HG03103 (cell line): ENCODE data around the gene ADGRA1.

ENCODE experiments used
- ATAC-seq: cut with Tn5 transposase; IDR thresholded peaks from one replicate; pipeline ENCODE4 v1.9.1; 2021; ENCODE audit warnings: low read depth; ENCODE audit not compliant: unreplicated experiment

The ADGRA1 gene

DNA sequence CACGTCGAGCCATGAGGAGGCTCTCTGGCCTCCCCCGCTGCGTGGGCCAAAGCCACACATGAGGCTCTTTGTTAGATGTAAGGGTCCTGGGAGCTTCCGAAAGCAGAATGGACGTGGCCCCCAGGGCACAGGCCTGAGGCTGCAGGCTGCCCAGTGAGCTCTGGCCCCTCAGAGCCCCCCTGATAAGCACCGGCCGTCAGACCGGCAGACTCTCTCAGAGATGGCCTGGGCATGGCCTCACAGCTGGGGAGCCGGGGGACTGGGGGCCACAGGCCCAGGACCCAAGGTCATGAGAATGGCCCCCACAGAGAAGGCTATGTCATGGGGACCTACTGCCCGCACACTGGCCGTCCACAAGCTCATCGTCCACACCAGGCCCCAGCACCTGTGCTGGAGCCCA lies 31.7 kb upstream of the ADGRA1 start:
- ATAC-seq = no peak

DNA sequence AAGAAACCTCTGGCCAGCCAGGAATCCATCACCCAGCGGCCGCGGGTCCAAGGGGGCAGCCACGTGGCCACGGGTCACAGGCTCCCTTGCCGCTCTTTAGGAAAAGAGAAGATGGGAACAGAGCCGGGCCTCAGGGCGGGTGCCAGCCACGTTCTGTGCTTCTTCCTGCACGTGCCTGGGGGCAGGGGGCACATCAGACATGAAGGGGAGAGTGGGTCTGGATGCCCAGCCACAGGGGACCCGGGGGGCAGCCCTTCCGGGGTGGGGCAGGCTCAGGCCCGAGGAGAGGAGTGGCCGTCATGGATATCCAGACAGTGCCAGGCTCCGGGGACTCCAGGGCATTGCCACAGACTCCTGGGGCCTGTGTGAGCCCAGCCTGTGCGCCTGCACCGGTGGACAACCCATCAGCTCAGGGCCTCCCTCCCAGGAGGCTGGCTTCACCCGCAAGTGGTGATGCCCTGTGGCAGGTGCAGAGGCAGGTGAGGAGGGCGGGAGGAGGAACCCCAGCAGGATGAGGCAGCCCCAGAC lies 31.0 kb upstream of the ADGRA1 start:
- ATAC-seq = no peak

DNA sequence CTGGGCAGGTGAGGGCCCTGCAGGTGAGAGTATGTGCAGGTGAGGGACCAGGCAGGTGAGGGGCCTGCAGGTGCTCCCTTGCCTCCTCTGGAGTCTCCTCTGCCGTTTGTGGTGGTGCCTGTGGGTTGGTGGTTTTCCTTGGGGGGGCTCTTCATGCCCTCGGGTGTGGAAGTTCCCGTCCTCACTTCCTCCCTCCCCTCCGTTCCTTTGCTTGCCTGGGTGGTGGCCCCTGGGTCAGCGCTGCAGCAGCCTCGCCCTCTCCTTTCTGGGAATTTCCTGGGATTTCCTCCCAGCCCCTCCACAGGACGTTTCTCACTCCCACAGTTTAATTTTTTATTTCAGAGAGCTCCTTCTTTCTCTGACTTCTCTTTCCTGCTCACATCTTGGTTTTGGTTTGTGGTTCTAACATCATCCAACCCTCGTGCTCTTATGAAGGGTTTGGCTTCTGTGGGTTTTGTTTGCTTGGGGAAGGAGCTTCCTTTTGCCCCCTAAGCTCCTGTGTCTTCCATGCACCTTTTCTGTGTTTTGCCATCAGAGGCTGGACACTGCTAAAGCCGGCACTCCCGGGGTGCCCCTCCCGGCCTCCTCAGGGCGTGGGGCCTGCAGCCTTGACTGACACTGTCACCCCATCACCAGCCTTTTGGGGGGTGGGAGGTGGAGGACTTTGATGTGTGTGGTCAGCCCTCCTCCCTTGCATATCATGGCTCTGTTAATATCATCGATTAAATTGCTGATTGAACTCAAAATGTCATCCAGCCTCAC lies 29.2 kb upstream of the ADGRA1 start:
- no peak for ATAC-seq

DNA sequence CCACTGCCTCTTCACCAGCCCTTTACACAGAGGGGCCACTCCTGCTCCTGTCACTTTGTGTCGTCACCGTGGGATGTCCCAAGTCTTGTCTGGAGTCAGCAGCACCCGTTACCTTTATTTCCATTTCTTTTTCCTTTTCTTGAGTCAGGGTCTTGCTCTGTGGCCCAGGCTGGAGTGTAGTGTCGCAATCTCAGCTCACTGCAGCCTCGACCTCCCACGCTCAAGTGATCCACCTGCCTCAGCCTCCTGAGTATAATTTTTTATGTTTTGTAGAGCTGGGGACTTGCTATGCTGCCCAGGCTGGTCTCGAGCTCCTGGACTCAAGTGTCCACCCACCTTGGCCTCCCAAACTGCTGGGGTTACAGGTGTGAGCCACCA lies 28.6 kb upstream of the ADGRA1 start:
- ATAC-seq = no peak

DNA sequence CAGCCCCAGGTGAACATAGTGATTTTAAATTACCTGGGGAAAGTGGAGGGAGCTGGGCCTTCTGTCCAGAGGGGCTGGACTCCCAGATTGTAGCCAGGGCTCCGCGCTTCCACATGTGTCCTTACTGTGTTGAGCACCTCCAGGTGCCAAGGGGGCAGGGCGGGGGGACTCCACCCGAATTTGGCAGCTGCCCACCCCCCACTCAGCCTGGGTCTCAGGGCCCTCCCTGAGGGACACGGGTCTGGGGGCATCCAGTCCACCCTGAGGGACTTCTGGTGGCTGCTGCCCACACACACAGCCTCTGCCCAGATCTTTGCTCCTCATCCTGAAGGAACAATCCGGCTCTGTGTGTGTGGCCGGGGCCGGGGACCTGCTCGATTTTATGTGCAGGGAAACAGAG lies 28.2 kb upstream of the ADGRA1 start:
- ATAC-seq = no peak

DNA sequence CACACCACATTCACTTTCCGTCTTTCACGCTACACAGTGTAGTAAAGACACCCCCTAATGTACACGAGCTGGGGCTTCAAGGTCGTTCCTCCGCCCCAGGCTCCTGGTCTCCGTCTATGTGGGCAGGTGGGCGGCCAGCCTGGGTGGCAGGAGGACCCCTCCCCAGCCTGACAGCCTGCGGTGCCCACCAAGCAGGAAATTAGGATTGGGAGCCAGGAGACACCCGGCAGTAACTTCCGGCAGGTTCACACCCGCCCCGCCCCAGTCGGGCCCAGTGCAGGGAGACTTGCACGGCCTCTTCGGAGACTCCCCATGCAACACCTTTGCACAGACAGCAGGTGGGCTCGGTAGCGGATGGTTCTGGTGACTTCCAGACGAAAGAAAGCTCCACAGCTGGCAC lies 27.7 kb upstream of the ADGRA1 start:
- ATAC-seq = no peak

DNA sequence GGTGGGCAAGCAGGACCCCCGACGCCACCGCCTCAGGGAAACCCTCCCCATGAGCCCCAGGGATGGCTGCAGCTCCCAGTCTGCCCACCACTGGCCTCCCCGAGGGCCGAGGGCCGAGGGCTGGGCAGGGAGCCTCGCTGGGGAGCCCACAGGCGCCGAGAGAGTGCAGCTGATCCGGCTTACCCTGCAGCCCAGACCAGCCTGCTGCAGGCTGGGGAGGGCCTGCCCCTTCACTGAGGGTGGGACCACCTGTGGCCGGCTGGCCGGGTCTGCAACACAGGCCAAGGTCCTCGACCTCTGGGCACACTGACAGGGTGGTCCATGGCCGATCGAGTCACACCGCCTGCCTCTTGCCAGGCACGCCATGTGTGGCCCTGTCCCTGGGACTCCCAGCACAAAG lies 27.3 kb upstream of the ADGRA1 start:
- ATAC-seq = no peak

DNA sequence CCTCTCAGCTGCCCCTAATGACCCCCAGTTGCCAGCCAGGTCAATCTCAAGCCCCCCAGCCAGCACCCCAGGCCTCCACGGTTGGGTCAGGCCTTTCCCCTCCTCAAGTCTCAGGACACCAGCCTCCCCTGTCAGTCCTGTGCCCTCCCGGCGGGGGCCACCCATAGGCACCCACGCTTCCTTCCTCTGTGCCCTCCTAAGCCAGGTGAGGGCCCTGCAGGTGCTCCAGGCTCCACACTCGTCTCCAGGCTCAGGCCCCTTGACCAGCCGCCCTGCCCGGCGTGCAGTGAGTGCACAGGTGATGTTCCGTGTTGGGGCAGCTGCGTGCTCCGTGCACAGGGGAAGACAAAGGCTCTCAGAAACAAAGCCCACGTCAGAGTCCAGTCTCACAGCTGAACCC lies 26.8 kb upstream of the ADGRA1 start:
- no peak for ATAC-seq

DNA sequence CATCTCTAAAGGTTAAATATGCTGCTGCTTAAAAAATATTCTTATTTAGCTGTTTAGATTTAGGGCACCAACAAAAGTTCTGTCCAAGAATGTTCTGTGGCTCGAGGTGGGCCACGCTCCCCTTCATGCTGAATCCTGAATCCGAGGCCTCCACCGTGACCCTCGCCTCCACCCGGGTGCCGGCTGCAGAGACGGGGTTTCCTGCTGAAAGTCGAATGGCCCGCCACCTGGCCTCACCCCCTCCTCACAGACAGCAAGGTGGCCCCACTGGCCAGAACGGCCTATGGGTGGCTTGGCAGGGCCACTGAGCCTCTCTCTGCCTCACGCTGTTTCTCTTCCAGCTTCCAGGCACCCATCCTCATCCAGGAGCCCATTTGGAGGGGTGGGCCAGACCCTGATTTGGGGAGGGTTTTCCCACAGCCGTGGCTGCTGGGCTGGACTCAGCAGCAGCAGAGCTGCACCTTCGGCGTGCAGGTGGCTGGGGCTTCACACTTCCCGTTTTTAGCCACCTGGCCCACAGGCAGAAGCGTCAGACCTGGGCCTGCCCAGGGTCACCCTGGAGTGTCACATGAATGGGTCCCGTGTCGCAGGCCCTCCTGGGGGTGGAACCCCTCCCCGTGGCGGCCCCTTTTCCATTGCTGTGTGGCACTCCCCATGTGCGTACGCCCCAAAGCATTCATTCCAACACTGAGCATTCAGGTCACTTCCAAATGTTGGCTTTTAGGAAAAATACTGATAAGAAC lies 26.3 kb upstream of the ADGRA1 start:
- ATAC-seq = no peak

DNA sequence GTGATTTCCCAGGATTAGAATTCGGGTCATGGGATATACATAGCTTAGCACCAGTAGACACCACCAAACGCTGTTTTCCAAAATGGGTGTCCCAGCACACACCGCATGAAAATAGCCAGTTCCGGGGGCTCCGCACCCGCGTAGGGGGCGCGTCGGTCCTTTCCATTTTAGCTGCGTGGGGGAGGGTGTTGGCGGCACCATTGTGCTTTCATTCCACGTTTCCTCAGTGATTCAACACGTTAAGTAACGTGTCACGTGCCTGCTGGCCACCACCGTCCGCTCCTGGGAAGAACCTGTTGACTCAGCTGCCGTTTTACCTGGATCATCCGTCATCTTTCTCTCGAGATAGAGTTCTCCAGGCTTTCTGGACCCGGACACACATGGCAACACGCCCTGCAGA lies 25.6 kb upstream of the ADGRA1 start:
- ATAC-seq = no peak

DNA sequence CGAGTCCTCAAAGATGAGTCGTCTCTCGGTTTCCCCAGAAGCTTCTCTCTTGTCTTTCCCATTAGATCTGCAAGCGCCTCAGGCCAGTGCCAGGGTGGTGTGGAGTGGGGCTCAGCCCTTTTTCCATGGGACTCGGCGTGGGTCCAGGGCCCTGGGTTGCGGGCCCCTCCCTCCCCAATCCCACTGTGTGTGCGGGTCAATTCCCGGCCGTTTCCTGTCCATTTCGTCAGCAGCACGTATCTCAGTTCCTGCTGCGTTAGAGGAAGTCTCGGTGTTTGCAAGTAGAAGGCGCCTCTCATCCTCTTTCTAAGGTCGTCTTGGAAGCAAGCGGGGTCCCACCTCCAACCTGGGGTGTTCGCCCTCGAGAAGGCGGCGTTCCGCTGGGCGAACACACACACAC lies 25.1 kb upstream of the ADGRA1 start:
- ATAC-seq = no peak

DNA sequence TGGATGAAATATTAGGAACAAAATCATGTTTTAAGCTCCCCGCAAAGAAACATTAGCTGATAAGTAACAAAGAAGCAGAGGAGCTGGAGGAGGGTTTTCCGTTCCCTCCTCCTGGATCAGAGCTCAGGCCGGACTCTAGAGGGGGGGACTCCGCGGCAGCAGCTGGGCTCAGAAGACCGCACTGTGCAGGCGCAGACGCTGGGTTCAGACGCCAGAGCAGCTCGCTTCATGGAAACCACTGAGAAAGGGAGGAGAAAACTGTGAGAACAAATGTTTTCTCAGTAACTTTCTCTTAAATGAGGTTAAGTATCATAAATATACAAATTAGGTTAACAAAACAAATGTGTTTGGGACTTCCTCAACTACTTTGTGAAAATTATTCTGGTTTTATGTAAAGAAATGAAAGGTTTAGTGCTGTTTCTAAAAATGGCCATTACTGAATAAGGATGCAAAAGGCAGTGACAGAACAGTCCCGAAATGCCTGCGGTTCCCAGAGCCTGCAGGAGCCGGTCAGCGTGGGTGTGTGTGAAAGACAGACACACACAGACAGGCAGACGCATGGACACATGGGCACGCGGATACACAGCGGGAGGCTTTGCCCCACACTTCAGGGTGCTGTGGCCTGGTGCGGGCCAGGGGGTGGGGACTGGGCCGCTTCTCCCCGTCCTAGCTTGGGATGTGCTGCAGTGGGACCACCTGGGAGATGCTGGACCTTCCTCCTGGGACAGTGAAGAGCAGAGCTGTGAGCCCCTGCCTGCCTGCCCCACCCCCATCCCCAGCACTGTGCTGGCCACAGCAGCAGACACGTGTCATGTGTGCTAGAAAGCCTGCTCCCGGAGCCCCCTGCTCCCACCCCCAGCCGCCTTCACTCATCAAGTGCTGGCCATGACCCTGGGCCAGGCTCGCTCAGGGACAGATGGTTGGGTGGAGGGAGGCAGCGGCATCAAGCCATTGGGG lies 20.3 kb upstream of the ADGRA1 start:
- ATAC-seq = no peak

DNA sequence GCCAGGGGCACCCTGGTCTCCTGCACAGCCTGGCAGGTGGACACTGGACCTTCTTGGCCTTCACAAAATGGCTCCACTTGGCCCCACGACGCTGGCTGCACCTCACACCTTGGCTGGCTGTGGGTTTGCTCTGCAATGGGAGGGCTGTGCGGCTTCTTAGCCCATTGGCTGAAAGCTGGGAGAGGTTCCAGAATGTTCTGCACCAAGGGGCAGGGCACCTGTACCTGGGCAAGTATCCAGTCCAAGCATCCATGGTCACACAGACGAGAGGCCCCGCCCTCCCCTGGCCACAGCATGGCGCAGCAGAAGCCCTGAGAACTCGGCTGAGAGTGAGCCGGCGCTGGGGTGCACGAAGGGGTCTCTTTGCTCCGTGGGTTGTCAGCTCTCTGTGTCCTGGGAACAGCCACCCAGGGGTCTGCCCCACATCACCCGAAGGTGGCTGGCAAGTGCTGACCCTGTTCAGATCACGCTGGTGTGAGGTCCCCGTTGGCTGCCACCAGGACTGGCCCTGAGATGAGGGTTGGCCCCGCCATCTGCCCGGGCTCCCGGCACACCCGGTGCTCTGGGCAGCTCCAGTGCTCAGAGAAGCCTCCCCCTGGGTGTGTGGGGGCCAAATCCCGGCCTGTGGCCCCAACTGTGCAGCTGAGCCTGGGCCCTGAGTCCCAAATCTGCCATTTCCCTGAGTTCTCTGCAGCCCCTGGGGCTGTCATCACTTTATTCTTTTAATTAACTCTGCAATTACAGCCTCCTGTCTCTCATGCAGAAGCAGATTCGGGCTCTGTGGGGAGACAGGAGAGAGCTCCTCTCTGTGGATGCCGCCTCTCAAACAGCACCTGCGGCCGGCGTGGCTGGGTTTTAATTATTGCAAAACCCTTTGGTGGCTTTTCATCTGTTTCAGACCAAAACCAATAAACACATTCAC lies 19.4 kb upstream of the ADGRA1 start:
- no peak for ATAC-seq

DNA sequence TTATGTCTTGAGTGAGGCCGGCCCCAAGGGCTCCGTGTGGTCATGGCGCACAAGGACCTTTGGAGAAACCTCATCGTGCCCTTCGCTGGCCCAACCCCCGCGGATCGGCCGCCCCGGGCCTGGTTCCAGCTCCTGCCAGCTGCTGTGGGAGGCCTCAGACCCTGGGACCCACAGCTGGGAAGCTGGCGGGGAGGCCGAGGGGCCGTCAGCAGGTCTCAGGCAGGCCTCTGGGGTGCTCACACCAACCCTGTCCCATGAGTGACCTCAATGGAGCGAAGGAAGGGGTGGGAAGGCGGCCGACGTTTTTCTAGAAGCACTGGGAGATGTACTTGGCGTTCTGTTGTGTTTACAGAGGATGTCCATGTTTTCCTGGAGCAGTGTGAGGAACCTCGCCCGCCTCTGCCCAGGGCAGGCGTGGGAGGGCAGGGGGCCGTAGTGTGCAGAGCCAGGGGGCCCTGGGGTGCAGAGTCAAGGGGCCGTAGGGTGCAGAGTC lies 18.6 kb upstream of the ADGRA1 start:
- ATAC-seq = no peak

DNA sequence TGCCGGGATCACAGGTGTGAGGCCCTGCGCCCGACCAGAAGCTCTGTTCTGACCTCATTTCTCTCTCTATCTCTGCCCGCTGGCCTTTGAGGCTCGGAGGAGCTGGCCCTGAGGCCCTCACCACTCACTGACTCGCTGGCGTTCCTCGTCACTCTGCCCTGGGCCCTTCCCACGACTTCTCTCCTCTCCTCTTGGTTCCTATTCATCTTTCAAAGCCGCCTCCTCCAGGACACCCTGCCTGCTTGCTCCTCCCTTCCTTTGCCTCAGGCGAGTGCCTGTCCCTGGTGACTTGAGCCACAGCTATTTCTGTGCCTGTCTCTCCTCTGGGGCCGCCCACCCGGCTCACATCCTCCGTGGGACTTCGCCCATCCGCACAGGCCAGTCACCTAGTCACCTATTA lies 17.3 kb upstream of the ADGRA1 start:
- ATAC-seq = no peak

DNA sequence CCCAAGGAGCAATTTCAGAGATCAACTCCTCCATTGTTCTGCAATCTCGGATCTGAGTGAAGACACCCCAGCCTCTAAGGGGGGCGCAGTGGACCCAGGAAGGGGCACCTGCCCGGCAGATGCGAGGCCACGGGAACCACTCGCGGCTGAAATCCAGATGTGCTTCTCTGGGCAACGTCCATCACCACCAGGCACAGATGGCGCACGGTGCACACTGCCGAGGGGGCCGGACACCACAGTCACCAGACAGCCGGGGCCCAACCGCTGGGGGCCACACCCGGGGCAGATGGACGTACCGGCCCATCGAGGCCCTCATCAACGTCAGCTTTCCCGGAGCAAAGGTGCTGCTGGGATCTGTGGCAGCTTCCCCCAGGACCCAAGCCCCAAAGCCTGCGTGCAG lies 16.9 kb upstream of the ADGRA1 start:
- ATAC-seq = no peak

DNA sequence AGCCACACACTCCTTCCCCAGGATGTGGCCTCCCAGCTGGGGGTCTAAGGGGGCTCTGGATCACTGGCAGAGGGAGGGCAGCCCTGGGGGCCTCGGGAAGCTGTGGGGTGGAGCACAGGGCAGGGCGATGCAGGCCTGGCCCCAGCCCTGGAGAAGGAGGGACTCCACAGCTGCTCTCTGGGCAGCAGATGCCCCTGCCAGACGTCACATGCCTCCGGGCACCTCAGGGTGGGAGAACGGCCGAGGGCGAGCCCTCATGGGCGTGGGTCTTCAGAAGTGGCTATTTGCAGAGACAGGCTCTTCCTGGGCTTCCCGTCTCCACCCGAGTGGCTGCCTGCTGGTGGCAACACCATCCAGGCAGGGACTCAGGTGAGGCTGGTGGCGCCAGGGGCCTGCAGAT lies 16.0 kb upstream of the ADGRA1 start:
- no peak for ATAC-seq

DNA sequence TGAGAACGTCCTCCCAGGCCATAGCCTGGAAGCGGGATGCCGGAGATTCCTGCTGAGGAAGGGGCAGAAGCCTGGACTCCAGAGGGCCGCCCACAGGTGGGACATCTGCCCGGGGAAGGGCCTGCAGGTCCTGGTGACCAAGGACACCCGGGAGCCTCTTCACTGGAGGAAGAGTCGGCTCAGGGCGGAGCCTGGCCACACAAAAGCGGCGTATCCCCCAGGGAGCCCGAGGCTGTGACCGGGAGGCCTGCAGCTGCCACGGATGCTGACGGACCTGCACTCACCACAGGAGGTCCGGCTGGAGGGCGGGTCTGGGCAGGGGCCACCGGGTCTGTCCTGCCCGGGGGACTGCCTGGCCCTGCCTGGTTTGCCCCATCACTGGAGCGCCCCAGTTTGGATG lies 15.5 kb upstream of the ADGRA1 start:
- ATAC-seq = no peak

DNA sequence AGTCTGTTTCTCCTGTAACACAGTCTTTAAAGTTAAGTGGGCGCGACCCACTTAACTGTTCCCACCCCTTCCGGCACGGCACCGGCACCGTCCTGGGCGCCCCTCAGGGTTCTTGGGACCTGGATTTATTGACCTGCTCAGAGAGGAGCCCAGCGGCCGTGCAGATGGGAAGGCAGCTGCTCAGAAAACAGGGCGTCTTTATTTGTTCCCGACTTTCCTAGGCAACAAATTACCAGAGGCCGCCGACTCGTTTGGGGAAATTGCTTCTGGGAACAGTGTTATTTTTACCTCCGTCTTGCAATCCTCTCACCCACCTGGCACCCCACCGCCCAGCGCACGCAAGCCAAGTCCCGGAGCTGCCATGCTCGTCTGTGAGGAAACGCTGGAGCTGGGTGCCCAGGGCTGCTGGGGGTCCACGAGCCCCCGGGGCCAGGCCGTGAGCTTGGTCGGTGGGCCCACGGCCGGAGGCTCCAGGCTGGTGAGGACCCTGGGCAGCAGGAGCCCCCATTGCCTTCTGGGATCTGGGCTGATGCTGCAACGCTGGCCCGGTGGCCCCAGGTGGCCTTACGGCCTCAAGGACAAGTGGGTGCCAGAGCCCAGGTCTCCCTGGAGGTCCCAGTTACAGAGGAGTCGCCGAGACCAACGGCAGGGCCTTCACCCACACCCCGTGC lies 14.9 kb upstream of the ADGRA1 start:
- no peak for ATAC-seq
